Spinal cord (tissue), 10 donors: Measurements from ENCODE around the gene GABRB1. TPM values are rescaled to one million over a fixed set of nuclear protein-coding genes. Genes with fewer than 3 reads are reported as not detected.

Source experiments
- DNase-seq, 6 donors: peaks; one replicate each; pipeline versions ENCODE4 v3.0.0 to v3.0.0-alpha.2; 2013 to 2015; ENCODE audit warnings: low spot score in 6 of 6, low read depth in 4 of 6
- H3K27ac ChIP-seq: one replicate; pipeline ENCODE4 v1.5.1; 2013; ENCODE audit warnings: low read depth, low read length, control low read depth
- H3K27me3 ChIP-seq: one replicate; pipeline ENCODE4 v1.6.1; 2013; ENCODE audit warnings: low read length; ENCODE audit not compliant: control insufficient read depth, insufficient read depth
- H3K36me3 ChIP-seq: one replicate; pipeline ENCODE4 v1.6.1; 2013; ENCODE audit warnings: low read length; ENCODE audit not compliant: control insufficient read depth, insufficient read depth
- H3K4me1 ChIP-seq: one replicate; pipeline ENCODE4 v1.6.1; 2013; ENCODE audit warnings: low read length; ENCODE audit not compliant: control insufficient read depth, insufficient read depth
- H3K4me3 ChIP-seq: one replicate; pipeline ENCODE4 v1.5.1; 2013; ENCODE audit warnings: low read depth, low read length, control low read depth
- H3K9me3 ChIP-seq: one replicate; pipeline ENCODE4 v1.6.1; 2013; ENCODE audit warnings: low read length; ENCODE audit not compliant: control insufficient read depth, insufficient read depth
- WGBS: methylation state at CpG from one replicate; pipeline ENCODE4 v1.1.5; 2013; ENCODE audit warnings: missing lambda C conversion rate; ENCODE audit not compliant: insufficient coverage; 5-methylcytosine and 5-hydroxymethylcytosine counted together
- polyA plus RNA-seq, 2 donors: library from polyadenylated mRNA; unstranded; fragments of 120-200 nt; gene quantifications; one replicate each; pipeline ENCODE4 v1.2.1, GENCODE V29; 2013; ENCODE audit not compliant: insufficient read length in 2 of 2
- total RNA-seq, 2 donors: library from RNA; depleted of rRNA in 1 of 2; stranded (reverse); fragments of 120-200 nt in 1 of 2; fragments of >200 nt in 1 of 2; gene quantifications; one replicate each; pipeline versions ENCODE4 v1.2.3 to v1.2.4, GENCODE V29; 2013 to 2014
- donor health status: healthy.

GABRB1 gene
- total and polyA plus RNA-seq, 4 donors, result 5.1 to 49.1 (median 10.3) TPM

DNA sequence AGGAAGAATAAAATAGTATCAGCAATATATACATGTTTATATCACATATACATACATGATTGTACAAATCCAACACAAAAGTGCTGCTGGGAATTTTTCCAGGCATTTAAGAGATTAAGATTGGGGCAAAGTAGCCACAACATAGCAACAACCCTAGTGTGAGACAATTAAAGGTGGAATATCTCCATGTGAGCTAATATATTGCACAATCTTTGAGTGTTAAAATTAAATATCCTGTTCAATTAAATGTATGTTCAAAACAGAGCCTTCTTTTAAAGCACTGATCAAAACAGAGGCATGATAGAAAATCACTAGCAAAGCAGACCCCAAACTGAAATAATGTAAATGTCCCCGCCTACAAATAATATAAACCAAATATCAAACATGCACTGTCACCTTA, 97.6 kb downstream of the GABRB1 start:
- Histone ChIP-seq H3K27me3 (no peaks in the 10 kb centered on the region), H3K27ac (no peak overlapping the region), H3K9me3 (no peaks in the 10 kb centered on the region), H3K36me3 (no peaks in the 10 kb centered on the region), H3K4me1 (no peaks in the 10 kb centered on the region), H3K4me3 (no peak overlapping the region)
- no peak for DNase-seq
- WGBS, result no CpG with 5 or more reads among the region's 1 CpG

GRCh38 chr4:47135210-47135609, 103.8 kb downstream of the GABRB1 start:
- WGBS, result 97% methylated on average over 3 of the region's 4 CpGs
- Histone ChIP-seq H3K9me3 (no peaks in the 10 kb centered on the region), H3K27ac (no peak overlapping the region), H3K36me3 (no peaks in the 10 kb centered on the region), H3K4me3 (no peak overlapping the region), H3K27me3 (no peaks in the 10 kb centered on the region), H3K4me1 (no peaks in the 10 kb centered on the region)
- DNase-seq, result no peak

GRCh38 chr4:47143261-47143660, 111.9 kb downstream of the GABRB1 start:
- H3K4me3 ChIP-seq, result no peak overlapping the region
- H3K27me3 ChIP-seq, result no peaks in the 10 kb centered on the region
- no peak overlapping the region for H3K27ac ChIP-seq
- H3K4me1 ChIP-seq, result no peaks in the 10 kb centered on the region
- no peaks in the 10 kb centered on the region for H3K36me3 ChIP-seq
- no peak for DNase-seq
- no peaks in the 10 kb centered on the region for H3K9me3 ChIP-seq
- no CpG with 5 or more reads among the region's 3 CpGs for WGBS

DNA sequence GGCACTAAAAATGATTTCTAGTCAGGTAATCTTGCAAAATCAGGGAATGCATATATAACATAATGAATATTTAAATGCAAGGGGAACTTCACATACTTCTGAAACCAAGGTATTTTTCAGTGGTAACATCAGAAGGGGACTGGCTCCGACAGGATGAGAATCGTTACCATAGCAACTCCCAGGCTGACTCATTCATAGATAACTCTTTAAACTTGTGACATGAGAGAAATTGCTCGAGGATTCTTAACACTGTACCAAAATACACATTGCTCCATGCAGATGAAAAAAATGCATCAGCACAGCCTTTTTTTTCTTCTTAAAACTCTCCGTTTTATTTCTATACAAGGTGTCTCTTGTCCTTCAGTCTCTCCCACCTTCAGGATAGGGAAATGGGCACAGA, 114.3 kb downstream of the GABRB1 start:
- no peaks in the 10 kb centered on the region for H3K36me3 ChIP-seq
- H3K27me3 ChIP-seq, result no peaks in the 10 kb centered on the region
- H3K9me3 ChIP-seq, result no peaks in the 10 kb centered on the region
- DNase-seq, result peak in 3 of 6 donors; percentile 6 to 86 (median 73)
- no peak overlapping the region for H3K27ac ChIP-seq
- no peak overlapping the region for H3K4me3 ChIP-seq
- 0% methylated on average over 2 of the region's 4 CpGs for whole genome bisulfite sequencing
- H3K4me1 ChIP-seq, result no peaks in the 10 kb centered on the region

GRCh38 chr4:47154816-47155370, 123.5 kb downstream of the GABRB1 start:
- DNase-seq, result peak in 3 of 6 donors; percentile 9 to 75 (median 31)
- 72% methylated on average over 3 of the region's 6 CpGs for WGBS
- H3K9me3 ChIP-seq, result no peaks in the 10 kb centered on the region
- no peaks in the 10 kb centered on the region for H3K36me3 ChIP-seq
- H3K4me3 ChIP-seq, result no peak overlapping the region
- H3K4me1 ChIP-seq, result no peaks in the 10 kb centered on the region
- no peaks in the 10 kb centered on the region for H3K27me3 ChIP-seq
- no peak overlapping the region for H3K27ac ChIP-seq

GRCh38 chr4:47155919-47156318, 124.6 kb downstream of the GABRB1 start:
- Histone ChIP-seq H3K27ac (no peak overlapping the region), H3K4me3 (no peak overlapping the region), H3K9me3 (no peaks in the 10 kb centered on the region), H3K27me3 (no peaks in the 10 kb centered on the region), H3K4me1 (no peaks in the 10 kb centered on the region), H3K36me3 (no peaks in the 10 kb centered on the region)
- no peak for DNase-seq
- 100% methylated on average over 2 of the region's 3 CpGs for WGBS

DNA sequence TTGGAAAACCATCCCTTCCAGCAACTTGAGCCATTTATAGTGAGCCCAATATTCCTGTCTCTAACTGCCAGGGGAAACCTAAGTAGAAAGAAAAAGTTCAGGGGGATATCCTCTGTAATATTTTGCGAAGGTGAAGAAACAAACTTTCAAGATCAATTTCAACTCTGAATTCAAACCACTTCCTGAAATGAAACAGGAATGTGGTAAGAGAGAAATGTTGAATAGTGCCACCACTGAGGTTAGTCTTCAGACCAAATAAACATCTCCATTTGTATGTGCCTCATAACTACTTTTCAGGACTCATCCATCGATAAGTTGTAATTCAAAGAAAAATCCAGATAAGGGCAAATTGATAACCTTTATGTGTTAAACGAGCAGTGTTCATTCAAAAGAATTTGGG, 128.7 kb downstream of the GABRB1 start:
- H3K9me3 ChIP-seq, result no peaks in the 10 kb centered on the region
- no CpG with 5 or more reads among the region's 3 CpGs for WGBS
- H3K36me3 ChIP-seq, result no peaks in the 10 kb centered on the region
- H3K4me3 ChIP-seq, result no peak overlapping the region
- H3K27ac ChIP-seq, result no peak overlapping the region
- no peaks in the 10 kb centered on the region for H3K27me3 ChIP-seq
- DNase-seq, result no peak
- no peaks in the 10 kb centered on the region for H3K4me1 ChIP-seq

GRCh38 chr4:47167081-47168035, 136.0 kb downstream of the GABRB1 start:
- peak in 1 of 6 donors; percentile 73 for DNase-seq
- no CpG with 5 or more reads among the region's 5 CpGs for WGBS
- Histone ChIP-seq H3K27ac (no peak overlapping the region), H3K4me1 (no peaks in the 10 kb centered on the region), H3K36me3 (no peaks in the 10 kb centered on the region), H3K27me3 (no peaks in the 10 kb centered on the region), H3K4me3 (no peak overlapping the region), H3K9me3 (no peaks in the 10 kb centered on the region)

- Histone ChIP-seq H3K9me3 (no peaks in the 10 kb centered on the region), H3K27me3 (no peaks in the 10 kb centered on the region), H3K36me3 (no peaks in the 10 kb centered on the region), H3K4me3 (no peak overlapping the region), H3K27ac (no peak overlapping the region), H3K4me1 (no peaks in the 10 kb centered on the region)
- WGBS, result no CpG with 5 or more reads among the region's 5 CpGs
- DNase-seq, result no peak
Observed at GRCh38 chr4:47184083-47184482, 152.7 kb downstream of the GABRB1 start.

- Histone ChIP-seq H3K4me1 (no peaks in the 10 kb centered on the region), H3K9me3 (no peaks in the 10 kb centered on the region), H3K27ac (no peak overlapping the region), H3K27me3 (no peaks in the 10 kb centered on the region), H3K4me3 (no peak overlapping the region), H3K36me3 (no peaks in the 10 kb centered on the region)
- 100% methylated on average over 1 of the region's 3 CpGs for WGBS
- peak in 1 of 6 donors; percentile 57 for DNase-seq
Observed at GRCh38 chr4:47185761-47186160, 154.4 kb downstream of the GABRB1 start.
